ENCODE measurements around the gene CACNB2.

The CACNB2 gene

GRCh38 chr10:18400201-18400905 is 260.1 kb downstream of the CACNB2 start:
- peak overlapping the region; percentile 31 to 32 for H3K4me3 ChIP-seq
- peaks cover 0 to 7% (median 6%) of the 10 kb centered on the region in 4 donors for H3K4me1 ChIP-seq
- no peaks in the 10 kb centered on the region for H3K36me3 ChIP-seq
- intact Hi-C loops (cut with DNase I; ENCODE audit: low total_unique reads): no loop called here
- H3K27me3 ChIP-seq: no peaks in the 10 kb centered on the region
- DNase-seq: no peak
- TF ChIP-seq CTCF (IDR thresholded peaks at IDR 0.05): no peak
- H3K9me3 ChIP-seq: no peaks in the 10 kb centered on the region
- no peak overlapping the region for H3K27ac ChIP-seq

- no peak for TF ChIP-seq CTCF (IDR thresholded peaks at IDR 0.05)
- intact Hi-C loops (cut with DNase I; ENCODE audit: low total_unique reads): no loop called here
- Histone ChIP-seq H3K4me3 (peak overlapping the region; percentile 31 to 32), H3K27me3 (no peaks in the 10 kb centered on the region), H3K36me3 (no peaks in the 10 kb centered on the region), H3K4me1 (peaks cover 0 to 7% (median 6%) of the 10 kb centered on the region in 4 donors), H3K27ac (no peak overlapping the region), H3K9me3 (no peaks in the 10 kb centered on the region)
- DNase-seq: no peak
Observed at GRCh38 chr10:18400906-18401245, 260.7 kb downstream of the CACNB2 start.

GRCh38 chr10:18401416-18402195 is 261.4 kb downstream of the CACNB2 start:
- H3K9me3 ChIP-seq: no peaks in the 10 kb centered on the region
- DNase-seq: no peak
- peaks cover 0 to 7% (median 6%) of the 10 kb centered on the region in 4 donors for H3K4me1 ChIP-seq
- no peak for TF ChIP-seq CTCF (IDR thresholded peaks at IDR 0.05)
- no peak overlapping the region for H3K4me3 ChIP-seq
- H3K27ac ChIP-seq: no peak overlapping the region
- no peaks in the 10 kb centered on the region for H3K36me3 ChIP-seq
- intact Hi-C loops (cut with DNase I; ENCODE audit: low total_unique reads): no loop called here
- H3K27me3 ChIP-seq: no peaks in the 10 kb centered on the region

- no peak for TF ChIP-seq CTCF (IDR thresholded peaks at IDR 0.05)
- Histone ChIP-seq H3K4me1 (peaks cover 0 to 7% (median 6%) of the 10 kb centered on the region in 4 donors), H3K27me3 (no peaks in the 10 kb centered on the region), H3K27ac (no peak overlapping the region), H3K36me3 (no peaks in the 10 kb centered on the region), H3K4me3 (no peak overlapping the region), H3K9me3 (no peaks in the 10 kb centered on the region)
- intact Hi-C loops (cut with DNase I; ENCODE audit: low total_unique reads): no loop called here
- no peak for DNase-seq
Observed at GRCh38 chr10:18402853-18403252, 262.6 kb downstream of the CACNB2 start.

- no peaks in the 10 kb centered on the region for H3K36me3 ChIP-seq
- no peaks in the 10 kb centered on the region for H3K9me3 ChIP-seq
- DNase-seq: no peak
- no peaks in the 10 kb centered on the region for H3K27me3 ChIP-seq
- no peak overlapping the region for H3K27ac ChIP-seq
- no peak for TF ChIP-seq CTCF (IDR thresholded peaks at IDR 0.05)
- peaks cover 0 to 7% (median 6%) of the 10 kb centered on the region in 4 donors for H3K4me1 ChIP-seq
- intact Hi-C loops (cut with DNase I; ENCODE audit: low total_unique reads): no loop called here
- no peak overlapping the region for H3K4me3 ChIP-seq
Observed at GRCh38 chr10:18404530-18404929, 264.3 kb downstream of the CACNB2 start.
